HCT116 (cell line): ENCODE results near the gene MAP4K1. TPM values are rescaled to one million over a fixed set of nuclear protein-coding genes. Genes with fewer than 3 reads are reported as not detected.

ENCODE experiments used
- ATAC-seq: fragments of 200-7000 bp; cut with Tn5 transposase; 2 replicates; pipeline ENCODE4 v1.9.1; 2020; ENCODE audit warnings: mild to moderate bottlenecking, moderate library complexity
- BruUV-seq: library from RNA; stranded (reverse); fragments of 400-500 nt; replicated peaks from 2 replicates; lab custom pipeline; 2021; lab: Mats Ljungman, UMichigan
- CTCF ChIA-PET: fragments of 300-600 bp; sonication (Branson Sonifier 250); formaldehyde crosslinking; loops from one replicate; lab custom pipeline; 2021; ENCODE audit warnings: antibody characterized with exemption; lab: Charles Lee
- POLR2A ChIA-PET: fragments of 300-600, 350-600 bp; sonication (Branson Sonifier 250); formaldehyde crosslinking; loops from one replicate; lab custom pipeline; 2021; ENCODE audit warnings: antibody characterized with exemption; lab: Charles Lee
- RAD21 ChIA-PET, 2 experiments: fragments of 300-600 bp; sonication (Branson Sonifier 250); formaldehyde crosslinking; loops; one replicate each; lab custom pipeline; 2023; ENCODE audit warnings: low total read pairs in 2 of 2; ENCODE audit not compliant: uncharacterized antibody in 2 of 2, unreplicated experiment in 2 of 2, low non-redundant PET in 1 of 2; lab: Charles Lee
- DNase-seq: peaks from one replicate; pipeline ENCODE4 v3.0.0-alpha.2; 2010; ENCODE audit warnings: low read depth, low spot score
- H2AFZ ChIP-seq: fragments of 200-600 bp; shearing (Covaris generic), sonication (generic); 2 replicates; pipeline ENCODE4 v1.6.1; 2017; ENCODE audit warnings: low read depth, mixed run types, mixed read lengths, antibody characterized with exemption, low read length; ENCODE audit not compliant: poor library complexity, severe bottlenecking
- H3K27ac ChIP-seq: 2 replicates; pipeline ENCODE4 v1.5.1; 2012; ENCODE audit warnings: low read depth, low read length
- H3K27me3 ChIP-seq: fragments of 200-600 bp; sonication (generic); 2 replicates; pipeline ENCODE4 v1.6.1; 2016; ENCODE audit warnings: mixed run types, low read length, mixed read lengths; ENCODE audit not compliant: insufficient read depth
- H3K36me3 ChIP-seq, 2 experiments: fragments of 200-500 bp in 1 of 2; fragments of 200-600 bp in 1 of 2; sonication (Bioruptor generic) in 1 of 2; sonication (generic) in 1 of 2; 2 replicates each; pipeline versions ENCODE4 v1.5.1 to v1.6.1; 2014 to 2016; ENCODE audit warnings: low read length in 2 of 2, inconsistent platforms in 1 of 2, mixed read lengths in 1 of 2, mixed run types in 1 of 2; ENCODE audit not compliant: insufficient read depth in 2 of 2, control insufficient read depth in 1 of 2
- H3K4me1 ChIP-seq, 2 experiments: fragments of 200-600 bp in 1 of 2; sonication (generic) in 1 of 2; 2 replicates each; pipeline versions ENCODE4 v1.5.1 to v1.6.1; 2012 to 2017; ENCODE audit warnings: low read length in 2 of 2, inconsistent platforms in 1 of 2, mild to moderate bottlenecking in 1 of 2, mixed read lengths in 1 of 2, mixed run types in 1 of 2, moderate library complexity in 1 of 2; ENCODE audit not compliant: insufficient read depth in 2 of 2, control insufficient read depth in 1 of 2
- H3K4me2 ChIP-seq: fragments of 200-600 bp; sonication (generic); 2 replicates; pipeline ENCODE4 v1.6.1; 2017; ENCODE audit warnings: mixed run types, low read length, mixed read lengths
- H3K4me3 ChIP-seq, 2 experiments: fragments of 200-600 bp in 1 of 2; sonication (generic) in 1 of 2; replicated peaks in 1 of 2; 2 replicates each; pipeline ENCODE4 v1.5.1; 2011 to 2016; ENCODE audit warnings: low read length in 2 of 2, control low read depth in 1 of 2, low read depth in 1 of 2, mild to moderate bottlenecking in 1 of 2, mixed read lengths in 1 of 2, mixed run types in 1 of 2
- H3K79me2 ChIP-seq: fragments of 200-600 bp; sonication (generic); 2 replicates; pipeline ENCODE4 v1.6.1; 2017; ENCODE audit warnings: mild to moderate bottlenecking, mixed run types, low read length, moderate library complexity, mixed read lengths; ENCODE audit not compliant: insufficient read depth
- H3K9ac ChIP-seq: fragments of 200-600 bp; sonication (generic); 2 replicates; pipeline ENCODE4 v1.6.1; 2016; ENCODE audit warnings: low read length, mixed read lengths
- H3K9me2 ChIP-seq: fragments of 200-600 bp; sonication (generic), shearing (Covaris generic); 2 replicates; pipeline ENCODE4 v1.6.1; 2017; ENCODE audit warnings: mixed run types, mild to moderate bottlenecking, moderate library complexity; ENCODE audit not compliant: insufficient read depth
- H3K9me3 ChIP-seq, 2 experiments: fragments of 200-500 bp in 1 of 2; fragments of 200-600 bp in 1 of 2; sonication (Bioruptor generic) in 1 of 2; sonication (generic) in 1 of 2; 2 replicates each; pipeline ENCODE4 v1.6.1; 2014 to 2017; ENCODE audit warnings: low read length in 2 of 2, mixed read lengths in 2 of 2, inconsistent platforms in 1 of 2, low read depth in 1 of 2, mild to moderate bottlenecking in 1 of 2, mixed run types in 1 of 2, moderate library complexity in 1 of 2; ENCODE audit not compliant: control insufficient read depth in 1 of 2, insufficient read depth in 1 of 2
- H4K20me1 ChIP-seq: fragments of 200-600 bp; sonication (generic), shearing (Covaris generic); 2 replicates; pipeline ENCODE4 v1.6.1; 2017; ENCODE audit warnings: mixed run types, mild to moderate bottlenecking, moderate library complexity; ENCODE audit not compliant: insufficient read depth
- CEBPB ChIP-seq: IDR thresholded peaks from 2 replicates; pipeline ENCODE4 v1.6.1; 2012; ENCODE audit warnings: low read depth
- EGR1 ChIP-seq: IDR thresholded peaks from 2 replicates; pipeline ENCODE4 v1.6.1; 2012; ENCODE audit warnings: low read depth
- ELF1 ChIP-seq: IDR thresholded peaks from 2 replicates; pipeline ENCODE4 v1.6.1; 2012; ENCODE audit warnings: low read depth, borderline replicate concordance
- FOSL1 ChIP-seq: IDR thresholded peaks from 2 replicates; pipeline ENCODE4 v1.6.1; 2012; ENCODE audit warnings: low read depth
- JUND ChIP-seq: IDR thresholded peaks from 2 replicates; pipeline ENCODE4 v1.6.1; 2012
- POLR2A ChIP-seq: IDR thresholded peaks from 2 replicates; pipeline ENCODE4 v1.7.0; 2011; ENCODE audit warnings: borderline replicate concordance; ENCODE audit not compliant: insufficient read depth, insufficient read length; ENCODE audit errors: extremely low read depth
- POLR2AphosphoS5 ChIP-seq: IDR thresholded peaks from 2 replicates; pipeline ENCODE4 v1.6.1; 2011; ENCODE audit warnings: mild to moderate bottlenecking, low read depth, low read length, moderate library complexity
- RAD21 ChIP-seq: IDR thresholded peaks from 2 replicates; pipeline ENCODE4 v1.6.1; 2012; ENCODE audit warnings: low read depth, mild to moderate bottlenecking
- SIN3A ChIP-seq: IDR thresholded peaks from 2 replicates; pipeline ENCODE4 v1.6.1; 2012; ENCODE audit warnings: low read depth
- SRF ChIP-seq: IDR thresholded peaks from 2 replicates; pipeline ENCODE4 v1.6.1; 2012; ENCODE audit warnings: low read depth
- TCF7L2 ChIP-seq: IDR thresholded peaks from 2 replicates; pipeline ENCODE4 v1.7.0; 2011; ENCODE audit warnings: borderline replicate concordance, inconsistent platforms; ENCODE audit not compliant: insufficient read depth, insufficient read length; ENCODE audit errors: extremely low read depth
- YY1 ChIP-seq: IDR thresholded peaks from 2 replicates; pipeline ENCODE4 v1.6.1; 2011; ENCODE audit warnings: low read length, low read depth, moderate library complexity, mild to moderate bottlenecking; ENCODE audit not compliant: insufficient replicate concordance; ENCODE audit errors: extremely low read depth
- ZFX ChIP-seq: fragments of 450-650 bp; IDR thresholded peaks from 2 replicates; pipeline ENCODE4 v1.6.1; 2017
- ZNF274 ChIP-seq: fragments of 200-500 bp; sonication (Bioruptor generic); IDR thresholded peaks from 2 replicates; pipeline ENCODE4 v1.6.1; 2014; ENCODE audit warnings: mild to moderate bottlenecking, low read depth, low read length, inconsistent platforms
- intact Hi-C: fragments of 100-400 bp; cut with micrococcal nuclease; formaldehyde crosslinking; loops from 2 replicates; pipeline ENCODE4 v1.10.0; 2022
- total RNA-seq: library from RNA; stranded (reverse); gene quantifications from one replicate; pipeline ENCODE4 v1.2.1, GENCODE V29; 2021; ENCODE audit not compliant: unreplicated experiment
- TF ChIP-seq, protein P1 (sequence below): IDR thresholded peaks from 2 replicates; pipeline ENCODE4 v1.6.1; 2011; ENCODE audit warnings: mild to moderate bottlenecking, low read length, moderate library complexity; ENCODE audit not compliant: insufficient replicate concordance; ENCODE audit errors: extremely low read depth

MAP4K1 gene
- total RNA-seq, 1 experiment from 2014 or later = 9.1 TPM

DNA sequence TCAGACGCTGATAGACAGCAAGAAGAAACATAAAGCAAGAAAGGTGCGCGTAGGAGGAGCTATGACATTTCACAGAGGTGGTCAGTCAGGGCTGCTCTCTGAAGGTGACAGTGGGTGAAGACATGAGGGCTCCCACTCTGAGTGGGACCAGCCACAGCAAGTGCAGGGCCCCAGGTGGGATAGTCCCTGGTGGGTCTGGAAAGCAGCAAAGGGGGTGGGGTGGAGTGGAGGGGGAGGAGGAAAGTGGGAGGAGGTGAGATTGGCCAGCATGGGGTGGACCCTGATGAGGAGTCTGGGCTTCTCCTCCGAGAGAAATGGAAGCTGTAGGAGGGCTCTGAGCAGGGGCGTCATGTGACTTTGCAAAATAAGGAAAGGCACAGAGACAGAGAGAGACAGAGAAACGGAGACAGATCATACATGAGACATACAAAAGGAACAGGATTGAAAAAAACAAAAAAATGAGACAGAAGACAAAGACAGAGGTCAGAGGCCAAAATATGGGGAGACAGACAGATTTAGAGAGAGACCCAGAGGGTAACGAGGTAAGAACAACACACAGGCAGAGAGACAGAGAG, 2.7 kb downstream of the MAP4K1 start:
- intact Hi-C loops = no loop called here
- no TSS peak for BruUV-seq
- Histone ChIP-seq H3K9ac (no peak overlapping the region), H3K36me3 (peaks cover 0 to under 1% of the 10 kb centered on the region in 2 experiments; a peak in 1 of 4 replicates), H3K79me2 (peaks cover 12% of the 10 kb centered on the region), H2AFZ (no peak overlapping the region), H4K20me1 (no peaks in the 10 kb centered on the region), H3K9me3 (no peaks in the 10 kb centered on the region), H3K4me1 (peaks cover 4 to 21% of the 10 kb centered on the region in 2 experiments), H3K27me3 (no peaks in the 10 kb centered on the region), H3K4me3 (no peak overlapping the region), H3K27ac (no peak overlapping the region), H3K4me2 (no peak overlapping the region), H3K9me2 (no peaks in the 10 kb centered on the region)
- ChIA-PET RAD21 (no interaction called here), CTCF (no interaction called here), POLR2A (no interaction called here)
- ATAC-seq = no peak
- TF ChIP-seq ZFX (no peak), POLR2A (no peak), POLR2AphosphoS5 (no peak), RAD21 (no peak), ELF1 (no peak), FOSL1 (no peak)
- DNase-seq = no peak

GRCh38 chr19:38614289-38614688, 3.5 kb downstream of the MAP4K1 start:
- Histone ChIP-seq H3K4me1 (peaks cover 3 to 16% of the 10 kb centered on the region in 2 experiments; a peak in 3 of 4 replicates), H3K9me2 (no peaks in the 10 kb centered on the region), H3K4me2 (no peak overlapping the region), H3K9me3 (no peaks in the 10 kb centered on the region), H4K20me1 (no peaks in the 10 kb centered on the region), H3K4me3 (no peak overlapping the region), H3K79me2 (peaks cover 4% of the 10 kb centered on the region), H3K27ac (no peak overlapping the region)
- BruUV-seq = no TSS peak
- ChIA-PET CTCF (no interaction called here), POLR2A (no interaction called here)
- no peak for TF ChIP-seq ZNF274
- TF ChIP-seq CEBPB = no peak
- no peak for TF ChIP-seq SIN3A
- no peak for TF ChIP-seq JUND
- TF ChIP-seq YY1 = no peak
- TF ChIP-seq ZFX = no peak
- TF ChIP-seq POLR2A = no peak
- TF ChIP-seq RAD21 = no peak
- TF ChIP-seq TCF7L2 = no peak
- no peak for TF ChIP-seq SRF
- TF ChIP-seq, protein P1, sequence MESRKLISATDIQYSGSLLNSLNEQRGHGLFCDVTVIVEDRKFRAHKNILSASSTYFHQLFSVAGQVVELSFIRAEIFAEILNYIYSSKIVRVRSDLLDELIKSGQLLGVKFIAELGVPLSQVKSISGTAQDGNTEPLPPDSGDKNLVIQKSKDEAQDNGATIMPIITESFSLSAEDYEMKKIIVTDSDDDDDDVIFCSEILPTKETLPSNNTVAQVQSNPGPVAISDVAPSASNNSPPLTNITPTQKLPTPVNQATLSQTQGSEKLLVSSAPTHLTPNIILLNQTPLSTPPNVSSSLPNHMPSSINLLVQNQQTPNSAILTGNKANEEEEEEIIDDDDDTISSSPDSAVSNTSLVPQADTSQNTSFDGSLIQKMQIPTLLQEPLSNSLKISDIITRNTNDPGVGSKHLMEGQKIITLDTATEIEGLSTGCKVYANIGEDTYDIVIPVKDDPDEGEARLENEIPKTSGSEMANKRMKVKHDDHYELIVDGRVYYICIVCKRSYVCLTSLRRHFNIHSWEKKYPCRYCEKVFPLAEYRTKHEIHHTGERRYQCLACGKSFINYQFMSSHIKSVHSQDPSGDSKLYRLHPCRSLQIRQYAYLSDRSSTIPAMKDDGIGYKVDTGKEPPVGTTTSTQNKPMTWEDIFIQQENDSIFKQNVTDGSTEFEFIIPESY = no peak
- TF ChIP-seq EGR1 = no peak
- TF ChIP-seq, all 23 proteins: peak for 0
- RAD21 ChIA-PET = no interaction called here
- H3K27me3 ChIP-seq = no peaks in the 10 kb centered on the region
- H2AFZ ChIP-seq = no peak overlapping the region
- H3K9ac ChIP-seq = no peak overlapping the region
- no peak for DNase-seq
- intact Hi-C loops = no loop called here
- ATAC-seq = no peak
- H3K36me3 ChIP-seq = no peaks in the 10 kb centered on the region
